ENCODE results near the gene ANGPT4.

ANGPT4 gene

GRCh38 chr20:824490-824889 is 91.6 kb downstream of the ANGPT4 start:
- ATAC-seq: no peak
- DNase-seq: no peak

DNA sequence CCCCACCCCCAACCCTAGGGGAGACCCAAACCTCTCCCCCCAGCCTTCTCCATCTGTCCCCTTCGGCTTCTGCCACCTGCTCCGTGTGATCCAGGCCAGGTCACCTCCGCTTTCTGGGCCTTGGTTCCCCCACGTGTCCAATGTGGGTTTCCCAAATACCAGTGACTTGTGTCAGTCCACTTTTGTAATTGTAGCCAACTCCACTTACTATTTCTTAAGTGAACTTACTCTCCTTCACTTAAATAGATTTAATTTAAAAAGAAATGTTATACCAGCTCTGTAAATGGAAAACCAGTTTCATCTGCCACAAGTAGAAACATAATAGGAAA is 92.6 kb downstream of the ANGPT4 start:
- no peak for DNase-seq
- no peak for ATAC-seq

- no peak for ATAC-seq
- DNase-seq: no peak
Observed at GRCh38 chr20:822651-823573, 93.2 kb downstream of the ANGPT4 start.

- ATAC-seq: no peak
- no peak for DNase-seq
Observed at GRCh38 chr20:821731-822065, 94.4 kb downstream of the ANGPT4 start.

GRCh38 chr20:821046-821730 is 94.9 kb downstream of the ANGPT4 start:
- no peak for DNase-seq
- ATAC-seq: no peak

DNA sequence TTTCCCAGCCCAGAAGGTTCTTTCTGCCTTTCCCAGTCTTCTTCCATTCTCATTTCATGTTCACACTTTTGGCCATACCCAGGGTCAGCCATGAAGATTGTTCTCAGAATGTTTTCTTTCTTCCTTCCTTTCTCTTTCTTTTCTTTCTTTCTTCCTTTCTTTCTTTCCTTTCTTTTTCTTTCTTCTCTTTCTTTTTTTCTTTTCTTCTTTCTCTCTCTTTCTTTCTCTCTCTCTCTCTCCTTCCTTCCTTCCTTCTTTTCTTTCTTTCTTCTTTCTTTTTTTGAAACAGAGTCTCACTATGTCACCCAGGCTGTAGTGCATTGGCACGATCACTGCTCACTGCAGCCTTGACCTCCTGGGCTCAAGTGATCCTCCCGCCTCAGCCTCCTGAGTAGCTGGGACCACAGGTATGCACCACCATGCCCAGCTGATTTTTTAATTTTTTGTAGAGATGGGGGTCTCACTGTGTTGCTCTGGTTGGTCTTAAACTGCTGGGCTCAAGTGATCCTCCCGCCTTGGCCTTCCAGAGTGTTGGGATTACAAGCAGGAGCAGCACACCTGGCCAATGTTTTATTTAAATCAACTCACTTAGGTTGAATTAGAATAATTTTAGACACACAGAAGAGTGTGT is 95.7 kb downstream of the ANGPT4 start:
- no peak for ATAC-seq
- DNase-seq: no peak

Data from stimulated activated naive CD8-positive, alpha-beta T cell treated with anti-CD3 and anti-CD28 coated beads, Interleukin-15, Interleukin-2, amounts not matched to agents 100 U/mL and 50 U/mL, for 24 hours (primary cell).